Esophagus muscularis mucosa (tissue), 3 donors: ENCODE results near the gene ZNF169.

Source experiments
- POLR2A ChIP-seq: fragments of 450-650 bp; IDR thresholded peaks from one replicate; pipeline ENCODE4 v1.6.1; 2017; ENCODE audit warnings: antibody characterized with exemption, moderate library complexity, mild to moderate bottlenecking, low read depth
- POLR2AphosphoS5 ChIP-seq, 2 donors: sonication (generic); formaldehyde crosslinking; IDR thresholded peaks; one replicate each; pipeline ENCODE4 v1.6.1; 2017; ENCODE audit warnings: antibody characterized with exemption in 2 of 2
- TF ChIP-seq, protein P1 (sequence below), 3 experiments: fragments of 200-600 bp in 2 of 3; fragments of 450-650 bp in 1 of 3; sonication (generic) in 2 of 3; IDR thresholded peaks; one replicate each; pipeline ENCODE4 v1.5.1; 2017 to 2019; ENCODE audit warnings: antibody characterized with exemption in 3 of 3, mild to moderate bottlenecking in 2 of 3, moderate library complexity in 1 of 3

DNA sequence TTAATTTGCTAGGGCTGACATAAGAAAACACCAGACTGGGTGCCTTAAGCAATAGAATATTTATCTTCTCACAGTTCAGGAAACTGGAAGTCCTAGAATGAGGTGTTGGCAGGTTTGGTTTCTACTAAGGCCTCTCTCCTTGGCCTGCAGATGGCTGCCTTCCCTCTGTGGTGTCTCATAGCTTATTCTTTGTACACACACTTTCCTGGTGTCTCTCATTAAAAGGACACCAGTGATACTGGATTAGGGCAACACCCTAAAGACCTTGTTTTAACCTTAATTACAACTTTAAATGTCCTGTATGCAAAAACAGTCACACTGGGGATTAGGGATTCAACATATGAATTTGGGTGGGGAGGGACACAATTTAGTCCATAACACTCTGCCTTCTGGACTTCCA lies 44.2 kb downstream of the ZNF169 start:
- no peak for TF ChIP-seq POLR2AphosphoS5 (IDR thresholded peaks at IDR 0.05)
- TF ChIP-seq, protein P1, sequence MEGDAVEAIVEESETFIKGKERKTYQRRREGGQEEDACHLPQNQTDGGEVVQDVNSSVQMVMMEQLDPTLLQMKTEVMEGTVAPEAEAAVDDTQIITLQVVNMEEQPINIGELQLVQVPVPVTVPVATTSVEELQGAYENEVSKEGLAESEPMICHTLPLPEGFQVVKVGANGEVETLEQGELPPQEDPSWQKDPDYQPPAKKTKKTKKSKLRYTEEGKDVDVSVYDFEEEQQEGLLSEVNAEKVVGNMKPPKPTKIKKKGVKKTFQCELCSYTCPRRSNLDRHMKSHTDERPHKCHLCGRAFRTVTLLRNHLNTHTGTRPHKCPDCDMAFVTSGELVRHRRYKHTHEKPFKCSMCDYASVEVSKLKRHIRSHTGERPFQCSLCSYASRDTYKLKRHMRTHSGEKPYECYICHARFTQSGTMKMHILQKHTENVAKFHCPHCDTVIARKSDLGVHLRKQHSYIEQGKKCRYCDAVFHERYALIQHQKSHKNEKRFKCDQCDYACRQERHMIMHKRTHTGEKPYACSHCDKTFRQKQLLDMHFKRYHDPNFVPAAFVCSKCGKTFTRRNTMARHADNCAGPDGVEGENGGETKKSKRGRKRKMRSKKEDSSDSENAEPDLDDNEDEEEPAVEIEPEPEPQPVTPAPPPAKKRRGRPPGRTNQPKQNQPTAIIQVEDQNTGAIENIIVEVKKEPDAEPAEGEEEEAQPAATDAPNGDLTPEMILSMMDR (IDR thresholded peaks at IDR 0.05): no peak
- TF ChIP-seq POLR2A: no peak
